ENCODE measurements around the gene FAM72C. TPM values are rescaled to one million over a fixed set of nuclear protein-coding genes. Genes with fewer than 3 reads are reported as not detected.
"Not testable (repeated sequence)": the region's sequence is repeated elsewhere in the genome, so short reads cannot be mapped to it uniquely, and the experiment has no call there.

Gene FAM72C
- total RNA-seq (1 to 10 TPM in 2 of 9 donors, under 1 TPM in 4, not detected in 3; 0.20 to 1.3 (median 0.63) TPM), polyA plus RNA-seq (under 1 TPM; 0.08 to 0.44 (median 0.34) TPM)
- long read RNA-seq, donor 1, partial matches to known transcripts, result 0 of 4 reads
- long read RNA-seq, donor 1, other reads (novel, unspliced or antisense), result 0 of 4 reads
- long read RNA-seq, donor 2, partial matches to known transcripts, result 0 of 1 reads
- long read RNA-seq, donor 2, other reads (novel, unspliced or antisense), result 0 of 1 reads
- long read RNA-seq, donor 3, partial matches to known transcripts, result 0 of 2 reads
- long read RNA-seq, donor 3, other reads (novel, unspliced or antisense), result 0 of 2 reads
- long read RNA-seq, donor 4, result 0 reads
- long read RNA-seq, donor 5, result 0 reads
- long read RNA-seq, donor 6, result 0 reads
- long read RNA-seq, donor 7, partial matches to known transcripts, result 0 of 2 reads
- long read RNA-seq, donor 7, other reads (novel, unspliced or antisense), result 0 of 2 reads
- long read RNA-seq, donor 8, partial matches to known transcripts, result 0 of 2 reads
- long read RNA-seq, donor 8, other reads (novel, unspliced or antisense), result 0 of 2 reads
- long read RNA-seq, donor 9, partial matches to known transcripts, result 0 of 1 reads
- long read RNA-seq, donor 9, other reads (novel, unspliced or antisense), result 0 of 1 reads
- long read RNA-seq, donor 10, result 0 reads

GRCh38 chr1:143971924-143972700 is at the start of gene FAM72C:
Gene FAM72C (minus strand): TSS chr1:143971986. CDS start chr1:143971141, 845 bp downstream.
- no CpG with 5 or more reads among the region's 48 CpGs for WGBS, 4 donors
- DNase-seq; H3K27ac ChIP-seq; intact Hi-C loops (cut with DNase I); H3K9me3 ChIP-seq (replicated peaks in 1 of 3); H3K4me3 ChIP-seq; H3K27me3 ChIP-seq; H3K4me1 ChIP-seq (replicated peaks in 1 of 2); H3K36me3 ChIP-seq (replicated peaks in 1 of 2): not testable (repeated sequence)

- DNase-seq; H3K4me3 ChIP-seq; H3K9me3 ChIP-seq (replicated peaks in 1 of 3); H3K4me1 ChIP-seq (replicated peaks in 1 of 2); H3K27ac ChIP-seq; intact Hi-C loops (cut with DNase I); H3K36me3 ChIP-seq (replicated peaks in 1 of 2); H3K27me3 ChIP-seq: not testable (repeated sequence)
- WGBS, 4 donors, result no CpG with 5 or more reads among the region's 3 CpGs
These were observed 48.4 kb upstream of the FAM72C start for GRCh38 chr1:144020001-144020738.

GRCh38 chr1:144019101-144019500 is 47.3 kb upstream of the FAM72C start:
- H3K27ac ChIP-seq; H3K36me3 ChIP-seq (replicated peaks in 1 of 2); H3K4me3 ChIP-seq; H3K9me3 ChIP-seq (replicated peaks in 1 of 3); H3K4me1 ChIP-seq (replicated peaks in 1 of 2); H3K27me3 ChIP-seq; DNase-seq; intact Hi-C loops (cut with DNase I): not testable (repeated sequence)
- no CpG with 5 or more reads among the region's 2 CpGs for WGBS, 4 donors

- 7 to 43% (median 24%) methylated on average over 2 of the region's 8 CpGs; no CpG with 5 or more reads in 1 of the 4 donors for WGBS, 4 donors
- H3K9me3 ChIP-seq (replicated peaks in 1 of 3); H3K4me1 ChIP-seq (replicated peaks in 1 of 2); H3K36me3 ChIP-seq (replicated peaks in 1 of 2); H3K27ac ChIP-seq; intact Hi-C loops (cut with DNase I); H3K4me3 ChIP-seq; H3K27me3 ChIP-seq; DNase-seq: not testable (repeated sequence)
These were observed 43.6 kb upstream of the FAM72C start for GRCh38 chr1:144015180-144015966.

- H3K9me3 ChIP-seq (replicated peaks in 1 of 3); DNase-seq; H3K27ac ChIP-seq; H3K4me3 ChIP-seq; H3K4me1 ChIP-seq (replicated peaks in 1 of 2); intact Hi-C loops (cut with DNase I); H3K36me3 ChIP-seq (replicated peaks in 1 of 2); H3K27me3 ChIP-seq: not testable (repeated sequence)
- WGBS, 4 donors, result no CpG with 5 or more reads among the region's 3 CpGs
These were observed 42.7 kb upstream of the FAM72C start for GRCh38 chr1:144014528-144014927.

- H3K9me3 ChIP-seq (replicated peaks in 1 of 3); H3K4me1 ChIP-seq (replicated peaks in 1 of 2); intact Hi-C loops (cut with DNase I); DNase-seq; H3K4me3 ChIP-seq; H3K36me3 ChIP-seq (replicated peaks in 1 of 2); H3K27me3 ChIP-seq; H3K27ac ChIP-seq: not testable (repeated sequence)
- no CpG with 5 or more reads among the region's 4 CpGs for WGBS, 4 donors
These were observed 42.3 kb upstream of the FAM72C start for GRCh38 chr1:144014121-144014520.

DNA sequence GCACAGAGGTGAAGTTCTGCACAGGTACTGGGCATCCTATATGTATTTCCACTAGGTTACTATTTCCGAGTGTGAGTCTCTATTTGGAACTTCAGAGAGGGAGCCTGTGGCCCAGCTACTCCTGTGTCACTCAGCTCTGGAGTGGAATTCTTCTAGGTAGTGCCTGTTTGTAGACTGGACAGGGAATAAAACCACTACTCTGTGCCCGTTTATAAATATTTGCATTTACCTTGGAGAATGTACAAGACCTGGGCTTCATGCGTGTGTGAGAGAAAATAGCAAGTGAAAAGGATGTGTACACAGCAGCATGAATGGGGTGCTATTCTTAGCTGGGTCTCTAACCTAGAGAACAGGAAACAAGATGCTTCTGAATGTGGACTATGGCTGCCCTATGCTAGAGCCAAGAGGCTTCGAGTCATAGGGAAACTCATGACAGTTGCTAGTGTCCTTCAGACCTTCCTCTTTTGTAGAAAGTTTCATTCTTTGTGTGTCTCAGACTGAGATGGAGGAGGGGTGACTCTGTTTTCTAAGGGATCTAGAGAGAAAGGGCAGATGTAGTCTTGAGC is 40.5 kb upstream of the FAM72C start:
- DNase-seq; intact Hi-C loops (cut with DNase I); H3K27me3 ChIP-seq; H3K9me3 ChIP-seq (replicated peaks in 1 of 3); H3K4me3 ChIP-seq; H3K36me3 ChIP-seq (replicated peaks in 1 of 2); H3K27ac ChIP-seq; H3K4me1 ChIP-seq (replicated peaks in 1 of 2): not testable (repeated sequence)
- WGBS, 4 donors, result no CpG with 5 or more reads among the region's 4 CpGs

DNA sequence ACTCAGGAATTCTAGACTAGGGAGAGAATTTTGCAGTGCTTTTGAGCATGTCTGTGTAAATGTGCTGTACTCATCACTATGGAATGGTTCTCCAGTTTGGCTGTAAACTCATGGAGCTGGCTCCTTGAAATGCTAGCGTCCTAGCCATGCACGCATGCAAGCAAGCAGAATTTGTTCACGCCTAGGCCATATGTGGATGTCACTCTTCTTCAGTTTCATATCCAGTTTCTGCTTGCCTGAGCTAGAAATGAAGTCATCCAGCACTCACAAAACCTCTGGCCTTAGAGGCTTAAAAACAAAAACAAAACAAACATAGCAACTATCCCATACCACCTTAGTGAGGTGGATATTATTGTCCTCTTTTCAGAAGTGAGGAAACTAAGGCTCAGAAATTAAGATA is 37.6 kb upstream of the FAM72C start:
- DNase-seq; H3K4me3 ChIP-seq; intact Hi-C loops (cut with DNase I); H3K27me3 ChIP-seq; H3K27ac ChIP-seq; H3K4me1 ChIP-seq (replicated peaks in 1 of 2); H3K9me3 ChIP-seq (replicated peaks in 1 of 3); H3K36me3 ChIP-seq (replicated peaks in 1 of 2): not testable (repeated sequence)
- no CpG with 5 or more reads among the region's 3 CpGs for WGBS, 4 donors

- H3K4me1 ChIP-seq (replicated peaks in 1 of 2); H3K9me3 ChIP-seq (replicated peaks in 1 of 3); DNase-seq; intact Hi-C loops (cut with DNase I); H3K27me3 ChIP-seq; H3K36me3 ChIP-seq (replicated peaks in 1 of 2); H3K4me3 ChIP-seq; H3K27ac ChIP-seq: not testable (repeated sequence)
- no CpG with 5 or more reads among the region's 1 CpG for WGBS, 4 donors
These were observed 32.5 kb upstream of the FAM72C start for GRCh38 chr1:144004259-144004658.
